Measurements from ENCODE around the gene FNDC5.

GRCh38 chr1:32915766-32916706 lies 45.3 kb upstream of the FNDC5 start:
- no peak for TF ChIP-seq EZH2 (IDR thresholded peaks at IDR 0.05; ENCODE audit: insufficient read depth, poor library complexity, severe bottlenecking)
- TF ChIP-seq EZH2phosphoT487 (IDR thresholded peaks at IDR 0.05; ENCODE audit: insufficient read depth, low read depth) = no peak
